ENCODE data around the gene DEPDC7.

The DEPDC7 gene

DNA sequence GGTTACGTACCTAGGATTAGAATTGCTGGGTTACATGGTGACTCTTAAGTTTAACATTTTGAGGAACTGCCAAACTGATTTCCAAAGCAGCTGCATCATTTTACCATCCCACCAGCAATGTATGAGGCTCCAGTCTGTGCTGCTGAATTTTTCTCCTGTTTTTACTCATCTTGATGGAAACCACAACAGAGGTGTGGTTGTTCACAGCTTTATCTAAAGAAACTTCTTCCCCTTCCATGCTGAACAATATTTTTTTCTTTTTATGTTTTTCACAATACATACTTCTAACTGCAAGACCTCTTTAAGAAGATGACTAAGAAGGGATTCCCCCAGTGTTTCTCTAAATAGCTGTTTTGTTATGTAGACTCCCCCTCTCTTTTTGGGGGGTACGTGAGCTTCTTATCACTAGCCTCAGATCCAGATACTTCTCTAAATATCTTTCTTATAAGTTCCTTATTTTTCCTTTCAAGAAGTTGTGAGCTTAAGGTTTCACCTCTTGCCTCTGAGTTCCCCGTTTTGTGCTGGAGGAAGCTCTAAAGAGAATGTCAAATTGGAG is 47.7 kb downstream of the DEPDC7 start:
- DNase-seq: no peak

DNA sequence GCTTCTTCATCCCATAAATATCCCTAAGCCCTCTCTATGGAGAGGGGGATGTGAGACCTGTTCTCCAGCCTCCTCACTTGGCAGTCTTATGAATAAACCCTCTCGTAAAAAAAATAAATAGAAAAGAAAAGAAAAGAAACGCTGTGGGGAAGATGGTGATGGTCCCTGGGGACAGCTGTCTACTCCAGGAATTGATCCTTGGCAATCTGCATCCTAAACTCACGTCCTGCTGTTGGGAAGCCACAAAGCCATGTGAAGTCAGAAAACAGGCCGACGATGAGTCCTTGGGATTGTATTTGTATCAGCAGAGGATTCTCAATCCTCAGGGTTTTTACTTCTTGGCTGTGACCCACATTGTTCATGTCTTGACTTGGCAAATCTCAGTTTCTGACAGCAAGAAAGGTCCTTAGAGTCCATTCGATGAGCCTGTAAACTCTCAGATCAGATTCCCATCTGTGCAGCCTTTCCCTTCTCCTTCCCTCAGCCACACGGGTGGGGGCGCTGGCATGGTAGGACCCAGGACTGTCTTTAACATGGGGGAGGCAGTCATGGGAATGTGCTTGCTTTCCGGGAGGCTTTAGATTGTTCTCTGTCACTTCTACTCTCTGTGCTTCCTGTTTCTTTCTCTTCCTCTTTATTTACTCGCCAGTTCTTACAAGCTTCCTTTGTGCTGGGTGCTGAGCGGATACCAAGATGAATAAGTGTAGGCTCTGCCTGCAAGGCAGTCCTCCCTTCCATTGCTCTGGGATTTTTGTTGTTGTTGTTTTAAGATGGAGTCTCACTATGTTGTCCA is 48.6 kb downstream of the DEPDC7 start:
- no peak for DNase-seq

DNA sequence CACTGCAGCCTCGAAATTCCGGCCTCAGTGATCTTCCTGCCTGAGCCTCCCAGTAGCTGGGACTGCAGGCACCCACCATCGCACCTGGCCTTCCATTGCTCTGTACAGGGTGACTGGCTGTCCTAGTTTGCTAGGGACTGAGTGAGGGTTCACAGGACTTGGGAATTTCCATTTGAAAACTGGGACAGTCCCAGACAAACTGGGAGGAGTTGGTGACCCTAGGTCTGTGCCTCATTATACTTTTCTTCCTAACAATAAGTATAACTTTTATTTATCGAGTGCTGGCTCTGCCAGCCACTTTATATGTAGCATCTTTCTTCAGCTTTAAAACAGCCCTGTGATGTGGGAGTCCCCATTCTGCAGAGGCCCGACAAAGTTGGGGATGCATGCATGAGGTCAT is 49.2 kb downstream of the DEPDC7 start:
- no peak for DNase-seq

- DNase-seq: peak; percentile 2
Measured at GRCh38 chr11:33065445-33066178, 49.9 kb downstream of the DEPDC7 start.

DNA sequence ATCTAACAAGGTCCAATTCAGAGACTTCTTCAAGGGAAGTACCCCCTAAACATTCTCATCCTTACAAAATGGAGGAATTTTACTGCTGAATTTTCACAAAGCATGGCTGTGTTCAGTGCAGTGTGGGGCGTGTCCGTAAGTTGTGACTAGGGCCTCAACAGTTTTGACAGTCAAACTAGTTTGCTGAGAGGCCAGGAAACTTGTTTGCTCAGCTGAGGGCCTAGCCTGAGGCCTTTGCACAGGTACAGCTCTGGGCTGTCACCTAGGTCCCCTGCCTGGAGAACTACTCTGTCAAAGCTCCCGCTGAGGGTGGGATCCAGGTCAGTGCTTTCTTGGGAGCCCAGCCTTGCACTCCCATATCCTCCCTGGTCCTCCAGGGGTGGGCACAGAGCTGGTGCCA is 51.6 kb downstream of the DEPDC7 start:
- DNase-seq: no peak

GRCh38 chr11:33068611-33069340 is 53.1 kb downstream of the DEPDC7 start:
- DNase-seq: no peak

GRCh38 chr11:33072465-33072864 is 56.8 kb downstream of the DEPDC7 start:
- DNase-seq: no peak
